GM12878 (cell line): ENCODE results near the gene TTYH3. TPM values are rescaled to one million over a fixed set of nuclear protein-coding genes. Genes with fewer than 3 reads are reported as not detected.

Source experiments
- ATAC-seq: fragments of 200-7000 bp; cut with Tn5 transposase; 3 replicates; pipeline ENCODE4 v1.9.1; 2020; ENCODE audit warnings: mild to moderate bottlenecking, moderate library complexity
- BruUV-seq: library from RNA; stranded (reverse); fragments of 400-500 nt; replicated peaks from 2 replicates; lab custom pipeline; 2021; lab: Mats Ljungman, UMichigan
- CTCF ChIA-PET: fragments of 300-600 bp; sonication (Branson Sonifier 250); formaldehyde crosslinking; extraction: SDS; loops from one replicate; lab custom pipeline; 2021; ENCODE audit warnings: inconsistent platforms; lab: Yijun Ruan, JAX
- POLR2A ChIA-PET: fragments of 350-600 bp; formaldehyde crosslinking; extraction: SDS; loops from one replicate; lab custom pipeline; 2021; ENCODE audit warnings: inconsistent platforms; lab: Charles Lee
- RAD21 ChIA-PET: fragments of 300-600 bp; sonication (Branson Sonifier 250); formaldehyde crosslinking; loops from one replicate; lab custom pipeline; 2023; ENCODE audit warnings: antibody characterized with exemption; ENCODE audit not compliant: unreplicated experiment; lab: Charles Lee
- SMC1A ChIA-PET: fragments of 300-600 bp; sonication (Branson Sonifier 250); formaldehyde crosslinking; loops from one replicate; lab custom pipeline; 2023; ENCODE audit not compliant: unreplicated experiment, uncharacterized antibody; lab: Charles Lee
- DNase-seq: peaks from one replicate; pipeline ENCODE4 v3.0.0-alpha.2; 2011; ENCODE audit warnings: low read depth, low spot score
- FAIRE-seq: peaks from 3 replicates; lab custom pipeline; 2011; peaks lifted over from hg19 to GRCh38; lab: Jason Lieb, UNC
- H2AFZ ChIP-seq: 2 replicates; pipeline ENCODE4 v1.6.0; 2011; ENCODE audit warnings: low read depth, low read length, control low read depth; ENCODE audit not compliant: control insufficient read depth
- H3K27ac ChIP-seq: 2 replicates; pipeline ENCODE4 v1.5.1; 2011; ENCODE audit warnings: control low read depth; ENCODE audit not compliant: control insufficient read depth, insufficient read depth
- H3K27me3 ChIP-seq, 2 experiments: replicated peaks in 1 of 2; 2 replicates each; pipeline versions ENCODE4 v1.6.0 to v1.6.1; 2011; ENCODE audit warnings: low read length in 1 of 2; ENCODE audit not compliant: control insufficient read depth in 2 of 2, insufficient read depth in 2 of 2
- H3K36me3 ChIP-seq, 2 experiments: 2 replicates each; pipeline ENCODE4 v1.5.1; 2011; ENCODE audit warnings: low read length in 1 of 2; ENCODE audit not compliant: control insufficient read depth in 2 of 2, insufficient read depth in 2 of 2
- H3K4me1 ChIP-seq: 2 replicates; pipeline ENCODE4 v1.6.1; 2011; ENCODE audit warnings: mild to moderate bottlenecking, low read length, moderate library complexity, mixed read lengths; ENCODE audit not compliant: control insufficient read depth, insufficient read depth
- H3K4me2 ChIP-seq: 2 replicates; pipeline ENCODE4 v1.6.0; 2011; ENCODE audit warnings: control low read depth; ENCODE audit not compliant: control insufficient read depth, insufficient read depth
- H3K4me3 ChIP-seq: fragments of 200-600 bp; sonication (generic); 2 replicates; pipeline ENCODE4 v1.5.1; 2016
- H3K79me2 ChIP-seq: 2 replicates; pipeline ENCODE4 v1.6.0; 2011; ENCODE audit warnings: low read length; ENCODE audit not compliant: control insufficient read depth, insufficient read depth
- H3K9ac ChIP-seq: 2 replicates; pipeline ENCODE4 v1.8.0; 2011; ENCODE audit warnings: low read length, control low read depth, mixed read lengths; ENCODE audit not compliant: control insufficient read depth, insufficient read depth
- H3K9me3 ChIP-seq: replicated peaks from 3 replicates; pipeline ENCODE4 v1.5.1; 2011; ENCODE audit warnings: mild to moderate bottlenecking, low read length; ENCODE audit not compliant: control insufficient read depth, insufficient read depth
- H4K20me1 ChIP-seq: 2 replicates; pipeline ENCODE4 v1.6.0; 2011; ENCODE audit not compliant: control insufficient read depth, insufficient read depth
- BCL11A ChIP-seq: IDR thresholded peaks from 2 replicates; pipeline ENCODE4 v1.6.1; 2011; ENCODE audit warnings: low read depth, low read length
- EP300 ChIP-seq, 2 experiments: fragments of 150-350 bp in 1 of 2; IDR thresholded peaks; 2 replicates each; pipeline ENCODE4 v1.6.1; 2011 to 2012; ENCODE audit warnings: low read depth in 2 of 2, low read length in 2 of 2, borderline replicate concordance in 1 of 2, improper control_type of control experiment in 1 of 2, inconsistent platforms in 1 of 2; ENCODE audit not compliant: control insufficient read depth in 1 of 2
- IRF3 ChIP-seq: fragments of 450-650 bp; IDR thresholded peaks from 2 replicates; pipeline ENCODE4 v1.6.1; 2014; ENCODE audit warnings: mild to moderate bottlenecking
- JUNB ChIP-seq: IDR thresholded peaks from 2 replicates; pipeline ENCODE4 v1.6.1; 2016; ENCODE audit warnings: antibody characterized with exemption, mild to moderate bottlenecking
- KDM1A ChIP-seq: fragments of 200-600 bp; sonication (generic); IDR thresholded peaks from 2 replicates; pipeline ENCODE4 v1.6.1; 2016; ENCODE audit warnings: borderline replicate concordance
- LARP7 ChIP-seq: fragments of 450-650 bp; IDR thresholded peaks from 2 replicates; pipeline ENCODE4 v1.6.1; 2017; ENCODE audit warnings: mild to moderate bottlenecking
- MTA2 ChIP-seq: fragments of 450-650 bp; IDR thresholded peaks from 2 replicates; pipeline ENCODE4 v1.6.1; 2016; ENCODE audit warnings: low read depth, mild to moderate bottlenecking, moderate library complexity
- MYC ChIP-seq: IDR thresholded peaks from 2 replicates; pipeline ENCODE4 v1.6.1; 2011; ENCODE audit warnings: mild to moderate bottlenecking, low read length, moderate library complexity, inconsistent platforms; ENCODE audit not compliant: insufficient read depth, insufficient replicate concordance, insufficient read length, severe bottlenecking
- NR2F1 ChIP-seq: fragments of 450-650 bp; conservative IDR thresholded peaks from 2 replicates; pipeline ENCODE4 v1.6.1; 2017; ENCODE audit warnings: mild to moderate bottlenecking
- STAT1 ChIP-seq: fragments of 450-650 bp; conservative IDR thresholded peaks from 2 replicates; pipeline ENCODE4 v1.6.1; 2014; ENCODE audit warnings: antibody characterized with exemption, mild to moderate bottlenecking
- ZNF207 ChIP-seq: fragments of 450-650 bp; IDR thresholded peaks from 2 replicates; pipeline ENCODE4 v1.6.1; 2014; ENCODE audit warnings: antibody characterized with exemption, mild to moderate bottlenecking, borderline replicate concordance
- WGBS: methylation state at CpG from one replicate; pipeline ENCODE4 v1.1.6; 2016; ENCODE audit warnings: low lambda C conversion rate; ENCODE audit not compliant: insufficient replicate concordance, insufficient coverage; ENCODE audit errors: missing lambda C conversion rate; 5-methylcytosine and 5-hydroxymethylcytosine counted together
- in situ Hi-C: fragments of 300-500 bp; cut with MboI; formaldehyde crosslinking; loops from 9 replicates; pipeline ENCODE4 v1.14.3; 2018; ENCODE audit warnings: mixed read lengths
- intact Hi-C: fragments of 100-400 bp; cut with micrococcal nuclease; formaldehyde crosslinking; loops from one replicate; pipeline ENCODE4 v1.14.2; 2022; ENCODE audit not compliant: unreplicated experiment
- polyA plus RNA-seq, 11 experiments: library from polyadenylated mRNA; depleted of rRNA in 4 of 11; unstranded in 6 of 11; stranded (reverse) in 5 of 11; fragments of >200 nt; fragmentation: Nextera tagmentation in 4 of 11; fragmentation: Illumina TruSeq in 1 of 11; extraction: Ambion mirVana in 4 of 11; extraction: Trizol in 1 of 11; gene quantifications; 1 replicate in 1 of 11; 2 replicates in 10 of 11; pipeline versions ENCODE4 v1.2.1 to v1.2.3, GENCODE V29; 2011 to 2016; ENCODE audit warnings: inconsistent platforms in 2 of 11, missing spikeins in 2 of 11, low read depth in 1 of 11
- total RNA-seq, 4 experiments: library from RNA; depleted of rRNA in 3 of 4; stranded (reverse); fragments of >200 nt in 3 of 4; fragmentation: Illumina TruSeq in 1 of 4; extraction: Trizol in 1 of 4; gene quantifications; 2 replicates each; pipeline versions ENCODE4 v1.2.1 to v1.2.3, GENCODE V29; 2013 to 2021
- TF ChIP-seq, protein P1 (sequence below), 3 experiments: IDR thresholded peaks in 2 of 3; conservative IDR thresholded peaks in 1 of 3; 2 replicates each; pipeline ENCODE4 v1.5.1; 2011; ENCODE audit warnings: low read depth in 3 of 3, low read length in 3 of 3, mild to moderate bottlenecking in 3 of 3, control low read depth in 2 of 3, moderate library complexity in 2 of 3, inconsistent platforms in 1 of 3, mixed read lengths in 1 of 3; ENCODE audit not compliant: control insufficient read depth in 2 of 3, insufficient read depth in 1 of 3; ENCODE audit errors: extremely low read depth in 1 of 3

Gene TTYH3
- total and polyA plus RNA-seq, 10 of the 15 experiments (the other 5 are each of a cell fraction or from before 2014, with no cell fraction given): 0.79 to 71.4 (median 10.5) TPM

DNA sequence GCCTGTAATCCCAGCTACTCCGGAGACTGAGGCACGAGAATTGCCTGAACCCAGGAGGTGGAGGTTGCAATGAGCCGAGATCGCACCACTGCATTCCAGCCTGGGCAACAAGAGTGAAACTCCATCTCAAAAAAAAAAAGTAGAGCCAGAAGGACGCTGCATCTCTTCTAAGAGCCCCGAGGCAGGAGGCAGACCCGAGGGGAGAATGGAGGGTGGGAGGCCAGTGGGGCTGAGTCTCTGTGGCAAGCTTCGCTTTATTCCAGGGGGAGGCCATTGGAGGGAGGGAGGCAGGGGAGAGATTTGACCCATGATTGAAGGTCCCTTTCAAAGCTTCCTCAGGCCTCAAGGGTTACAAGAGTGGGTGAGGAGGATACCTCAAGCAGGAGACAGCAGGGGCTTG, 18.7 kb downstream of the TTYH3 start (continued):
- TF ChIP-seq STAT1: no peak
- TF ChIP-seq IRF3: no peak
- TF ChIP-seq KDM1A: no peak
- TF ChIP-seq NR2F1: no peak
- no peak for TF ChIP-seq JUNB
- no peak for TF ChIP-seq MTA2
- TF ChIP-seq EP300 (IDR thresholded peaks at IDR 0.05; ENCODE audit: borderline replicate concordance in 1 of 2, control insufficient read depth in 1 of 2, low read depth in 2 of 2, low read length in 2 of 2): no peak
- TF ChIP-seq LARP7: no peak
- TF ChIP-seq MYC: no peak
- TF ChIP-seq ZNF207: no peak
- TF ChIP-seq BCL11A: no peak

DNA sequence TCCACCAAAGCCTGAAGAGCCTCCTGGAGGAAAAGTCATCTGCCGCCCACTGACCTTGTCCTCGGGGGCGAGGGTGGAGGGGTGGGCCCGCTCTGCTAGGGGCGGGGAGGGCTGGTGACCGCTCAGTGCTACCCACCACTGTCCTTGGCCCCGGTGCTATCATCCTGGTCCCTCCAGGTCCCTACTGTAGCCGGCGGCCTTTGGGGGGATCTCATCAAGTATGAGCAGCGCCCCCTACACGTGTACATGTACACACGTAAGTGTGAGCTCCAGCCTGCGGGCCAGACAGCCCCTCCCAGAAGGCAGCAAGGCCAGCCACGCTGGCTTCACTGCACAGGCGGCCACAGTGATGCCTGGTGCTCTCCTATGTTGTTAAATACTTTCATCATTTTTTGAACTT, 19.6 kb downstream of the TTYH3 start:
- H3K4me2 ChIP-seq: no peak overlapping the region
- no peaks in the 10 kb centered on the region for H3K27me3 ChIP-seq
- ChIA-PET SMC1A (interaction anchor here (0.6 kb wide), 1 partner anchor 194 kb away, joined by 4 read pairs; no protein-coding TSS in a partner anchor), RAD21 (interaction anchor here (0.5 to 1.0 kb wide), 3 partner anchors 16 to 199 kb away, joined by 3 to 4 read pairs (median 3); no protein-coding TSS in a partner anchor), CTCF (interaction anchor here (0.6 to 2.2 kb wide), 8 partner anchors 9 to 173 kb away, joined by 3 to 11 read pairs (median 3); no protein-coding TSS in a partner anchor), POLR2A (no interaction called here)
- H3K4me3 ChIP-seq: no peak overlapping the region
- no TSS peak for BruUV-seq
- intact Hi-C loops: no loop called here
- in situ Hi-C loops: no loop called here
- no peak for TF ChIP-seq IRF3
- TF ChIP-seq, protein P1, sequence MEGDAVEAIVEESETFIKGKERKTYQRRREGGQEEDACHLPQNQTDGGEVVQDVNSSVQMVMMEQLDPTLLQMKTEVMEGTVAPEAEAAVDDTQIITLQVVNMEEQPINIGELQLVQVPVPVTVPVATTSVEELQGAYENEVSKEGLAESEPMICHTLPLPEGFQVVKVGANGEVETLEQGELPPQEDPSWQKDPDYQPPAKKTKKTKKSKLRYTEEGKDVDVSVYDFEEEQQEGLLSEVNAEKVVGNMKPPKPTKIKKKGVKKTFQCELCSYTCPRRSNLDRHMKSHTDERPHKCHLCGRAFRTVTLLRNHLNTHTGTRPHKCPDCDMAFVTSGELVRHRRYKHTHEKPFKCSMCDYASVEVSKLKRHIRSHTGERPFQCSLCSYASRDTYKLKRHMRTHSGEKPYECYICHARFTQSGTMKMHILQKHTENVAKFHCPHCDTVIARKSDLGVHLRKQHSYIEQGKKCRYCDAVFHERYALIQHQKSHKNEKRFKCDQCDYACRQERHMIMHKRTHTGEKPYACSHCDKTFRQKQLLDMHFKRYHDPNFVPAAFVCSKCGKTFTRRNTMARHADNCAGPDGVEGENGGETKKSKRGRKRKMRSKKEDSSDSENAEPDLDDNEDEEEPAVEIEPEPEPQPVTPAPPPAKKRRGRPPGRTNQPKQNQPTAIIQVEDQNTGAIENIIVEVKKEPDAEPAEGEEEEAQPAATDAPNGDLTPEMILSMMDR (IDR thresholded peaks at IDR 0.05 in 2 of 3, conservative IDR thresholded peaks at IDR 0.05 in 1 of 3; ENCODE audit: control insufficient read depth in 2 of 3, extremely low read depth in 1 of 3, insufficient read depth in 1 of 3, low read depth in 3 of 3, low read length in 3 of 3): peak in 2 of 3 experiments; percentile 30 to 31; a peak in 2 of 6 replicates
- no peaks in the 10 kb centered on the region for H3K4me1 ChIP-seq
- no peak overlapping the region for H2AFZ ChIP-seq
- no peaks in the 10 kb centered on the region for H3K9me3 ChIP-seq
- no peak overlapping the region for H3K9ac ChIP-seq
- 66% methylated on average over 15 of the region's 15 CpGs for WGBS
- H4K20me1 ChIP-seq: no peaks in the 10 kb centered on the region
- H3K36me3 ChIP-seq: peaks cover 0 to 11% of the 10 kb centered on the region in 2 experiments; a peak in 3 of 4 replicates
- no peak for FAIRE-seq
- H3K79me2 ChIP-seq: no peaks in the 10 kb centered on the region
- no peak for DNase-seq
- H3K27ac ChIP-seq: no peak overlapping the region
- ATAC-seq: peak; percentile 77
